Neural crest cell (in vitro differentiated cells): ENCODE data around the gene ANO9. TPM values are rescaled to one million over a fixed set of nuclear protein-coding genes. Genes with fewer than 3 reads are reported as not detected.

Experiments used
- DNase-seq: peaks from one replicate; pipeline ENCODE4 v3.0.0; 2021; ENCODE audit warnings: low read depth, mixed read lengths, low spot score
- H3K27ac Mint-ChIP-seq: one replicate; pipeline ENCODE4 v1.8.0; 2021; ENCODE audit warnings: mild to moderate bottlenecking, mixed read lengths; ENCODE audit not compliant: unreplicated experiment
- H3K27me3 Mint-ChIP-seq: 2 replicates; pipeline ENCODE4 v1.8.0; 2021; ENCODE audit warnings: low read depth, mild to moderate bottlenecking, mixed read lengths
- H3K36me3 Mint-ChIP-seq: 2 replicates; pipeline ENCODE4 v1.8.0; 2021; ENCODE audit warnings: low read depth, mild to moderate bottlenecking, mixed read lengths
- H3K4me1 Mint-ChIP-seq: 2 replicates; pipeline ENCODE4 v1.8.0; 2021; ENCODE audit warnings: mixed read lengths
- H3K4me3 Mint-ChIP-seq: one replicate; pipeline ENCODE4 v1.8.0; 2021; ENCODE audit warnings: mild to moderate bottlenecking, mixed read lengths
- H3K9me3 Mint-ChIP-seq: 2 replicates; pipeline ENCODE4 v1.8.0; 2021; ENCODE audit warnings: mixed read lengths
- total RNA-seq: library from RNA; stranded (reverse); gene quantifications from 2 replicates; pipeline ENCODE4 v1.2.1, GENCODE V29; 2021
- TF ChIP-seq, protein P1 (sequence below): fragments of 200-600 bp; sonication (generic); conservative IDR thresholded peaks from 2 replicates; pipeline ENCODE4 v1.5.0; 2021; ENCODE audit warnings: antibody characterized with exemption, mild to moderate bottlenecking

ANO9 gene
- total RNA-seq, 1 donor from 2014 or later = not detected

DNA sequence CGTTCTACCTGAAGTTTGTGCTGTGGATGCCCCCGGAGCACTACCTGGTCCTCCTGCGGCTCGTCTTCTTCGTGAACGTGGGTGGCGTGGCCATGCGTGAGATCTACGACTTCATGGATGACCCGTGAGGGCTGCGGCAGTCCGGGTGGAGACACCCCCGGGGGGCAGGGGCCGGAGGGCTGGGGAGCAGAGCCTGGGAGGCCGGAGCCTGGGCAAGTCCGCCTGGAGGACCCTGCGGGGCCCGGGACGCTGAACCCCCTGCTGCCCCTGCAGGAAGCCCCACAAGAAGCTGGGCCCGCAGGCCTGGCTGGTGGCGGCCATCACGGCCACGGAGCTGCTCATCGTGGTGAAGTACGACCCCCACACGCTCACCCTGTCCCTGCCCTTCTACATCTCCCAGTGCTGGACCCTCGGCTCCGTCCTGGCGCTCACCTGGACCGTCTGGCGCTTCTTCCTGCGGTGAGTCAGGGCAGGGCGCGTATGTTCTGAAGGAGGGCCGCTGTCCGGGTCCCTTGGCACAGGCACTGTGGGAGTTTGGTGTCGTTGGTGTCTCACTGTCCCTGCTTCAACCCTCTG lies 47.9 kb upstream of the ANO9 start:
- H3K36me3 Mint-ChIP-seq = no peaks in the 10 kb centered on the region
- H3K4me1 Mint-ChIP-seq = no peaks in the 10 kb centered on the region
- H3K27ac Mint-ChIP-seq = no peak overlapping the region
- TF ChIP-seq, protein P1, sequence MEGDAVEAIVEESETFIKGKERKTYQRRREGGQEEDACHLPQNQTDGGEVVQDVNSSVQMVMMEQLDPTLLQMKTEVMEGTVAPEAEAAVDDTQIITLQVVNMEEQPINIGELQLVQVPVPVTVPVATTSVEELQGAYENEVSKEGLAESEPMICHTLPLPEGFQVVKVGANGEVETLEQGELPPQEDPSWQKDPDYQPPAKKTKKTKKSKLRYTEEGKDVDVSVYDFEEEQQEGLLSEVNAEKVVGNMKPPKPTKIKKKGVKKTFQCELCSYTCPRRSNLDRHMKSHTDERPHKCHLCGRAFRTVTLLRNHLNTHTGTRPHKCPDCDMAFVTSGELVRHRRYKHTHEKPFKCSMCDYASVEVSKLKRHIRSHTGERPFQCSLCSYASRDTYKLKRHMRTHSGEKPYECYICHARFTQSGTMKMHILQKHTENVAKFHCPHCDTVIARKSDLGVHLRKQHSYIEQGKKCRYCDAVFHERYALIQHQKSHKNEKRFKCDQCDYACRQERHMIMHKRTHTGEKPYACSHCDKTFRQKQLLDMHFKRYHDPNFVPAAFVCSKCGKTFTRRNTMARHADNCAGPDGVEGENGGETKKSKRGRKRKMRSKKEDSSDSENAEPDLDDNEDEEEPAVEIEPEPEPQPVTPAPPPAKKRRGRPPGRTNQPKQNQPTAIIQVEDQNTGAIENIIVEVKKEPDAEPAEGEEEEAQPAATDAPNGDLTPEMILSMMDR = no peak
- H3K9me3 Mint-ChIP-seq = no peaks in the 10 kb centered on the region
- H3K27me3 Mint-ChIP-seq = no peaks in the 10 kb centered on the region
- no peak overlapping the region for H3K4me3 Mint-ChIP-seq
- DNase-seq = no peak

DNA sequence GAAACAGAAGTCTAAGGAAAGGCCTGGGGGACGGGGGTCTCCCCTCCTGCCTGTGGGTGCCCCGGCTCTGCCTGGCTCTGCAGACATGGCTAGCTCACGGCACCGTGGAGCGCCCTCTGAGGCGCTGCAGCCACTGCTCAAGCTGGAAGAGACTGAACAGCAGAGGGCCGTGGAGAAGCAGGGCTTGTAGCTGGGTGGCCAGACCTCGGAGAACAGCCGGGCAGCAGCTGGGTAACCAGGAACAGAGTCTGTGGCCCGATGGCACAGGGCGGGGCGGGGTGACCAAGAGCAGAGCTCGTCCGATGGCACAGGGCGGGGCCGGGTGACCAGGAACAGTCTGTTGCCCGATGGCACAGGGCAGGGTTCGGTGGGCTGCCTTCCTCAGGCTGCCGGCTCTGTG lies 47.2 kb upstream of the ANO9 start:
- peaks cover 4% of the 10 kb centered on the region for H3K36me3 Mint-ChIP-seq
- no peaks in the 10 kb centered on the region for H3K4me1 Mint-ChIP-seq
- H3K27ac Mint-ChIP-seq = peak overlapping the region; percentile 83
- H3K27me3 Mint-ChIP-seq = no peaks in the 10 kb centered on the region
- TF ChIP-seq, protein P1 = no peak
- no peak for DNase-seq
- H3K9me3 Mint-ChIP-seq = no peaks in the 10 kb centered on the region
- no peak overlapping the region for H3K4me3 Mint-ChIP-seq

- Mint-ChIP-seq H3K4me3 (no peak overlapping the region), H3K9me3 (no peaks in the 10 kb centered on the region), H3K27me3 (no peaks in the 10 kb centered on the region), H3K36me3 (peaks cover 8% of the 10 kb centered on the region), H3K4me1 (no peaks in the 10 kb centered on the region), H3K27ac (peak overlapping the region; percentile 83)
- DNase-seq = no peak
- TF ChIP-seq, protein P1 = no peak
Measured at GRCh38 chr11:488579-488978, 46.8 kb upstream of the ANO9 start.

DNA sequence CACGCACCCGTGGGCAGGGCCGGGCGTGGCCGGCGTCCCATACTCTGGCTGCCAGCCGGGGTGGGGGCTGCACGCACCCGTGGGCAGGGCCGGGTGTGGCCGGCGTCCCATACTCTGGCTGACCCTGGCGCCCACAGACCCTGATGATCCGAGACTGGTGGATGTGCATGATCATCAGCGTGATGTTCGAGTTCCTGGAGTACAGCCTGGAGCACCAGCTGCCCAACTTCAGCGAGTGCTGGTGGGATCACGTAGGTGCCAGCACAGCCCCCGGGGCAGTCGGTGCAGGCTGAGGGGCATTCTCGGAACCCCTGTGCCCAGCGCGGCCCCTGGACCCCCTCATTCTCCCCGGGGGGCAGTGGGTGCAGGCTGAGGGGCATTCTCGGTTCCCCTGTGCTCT lies 46.3 kb upstream of the ANO9 start:
- DNase-seq = no peak

DNA sequence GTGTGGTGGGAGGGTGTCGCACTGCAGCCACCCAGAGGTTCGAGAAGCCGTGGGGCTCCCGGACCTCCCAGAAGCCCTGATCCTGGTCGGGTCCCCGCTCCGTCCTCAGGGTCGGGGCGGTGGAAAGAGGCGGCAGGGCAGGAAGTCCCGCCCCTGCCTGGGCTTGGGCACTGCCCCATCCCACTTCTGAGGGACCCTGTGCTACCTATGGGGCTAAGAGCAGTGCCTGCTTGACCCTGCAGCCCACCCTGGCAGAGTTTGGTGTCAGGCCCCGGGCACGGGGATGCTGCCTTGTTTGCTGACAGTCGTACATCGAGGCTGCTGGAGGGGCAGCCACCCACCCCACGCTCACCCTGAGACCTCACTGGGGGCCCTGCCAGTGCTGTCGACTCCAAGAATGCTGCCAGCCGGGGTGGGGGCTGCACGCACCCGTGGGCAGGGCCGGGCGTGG lies 45.8 kb upstream of the ANO9 start:
- H3K4me1 Mint-ChIP-seq = no peaks in the 10 kb centered on the region
- H3K27me3 Mint-ChIP-seq = no peaks in the 10 kb centered on the region
- TF ChIP-seq, protein P1 = no peak
- peaks cover 13% of the 10 kb centered on the region for H3K36me3 Mint-ChIP-seq
- DNase-seq = no peak
- peaks cover 3% of the 10 kb centered on the region for H3K9me3 Mint-ChIP-seq
- H3K27ac Mint-ChIP-seq = no peak overlapping the region
- no peak overlapping the region for H3K4me3 Mint-ChIP-seq

More for the DNA sequence above, 46.3 kb upstream of the ANO9 start:
- H3K27me3 Mint-ChIP-seq = no peaks in the 10 kb centered on the region
- peaks cover 3% of the 10 kb centered on the region for H3K9me3 Mint-ChIP-seq
- H3K27ac Mint-ChIP-seq = no peak overlapping the region
- no peaks in the 10 kb centered on the region for H3K4me1 Mint-ChIP-seq
- TF ChIP-seq, protein P1 = no peak
- H3K4me3 Mint-ChIP-seq = no peak overlapping the region
- peaks cover 13% of the 10 kb centered on the region for H3K36me3 Mint-ChIP-seq
